ENCODE measurements around the gene MMP15. TPM values are rescaled to one million over a fixed set of nuclear protein-coding genes. Genes with fewer than 3 reads are reported as not detected.

Gene MMP15
- total RNA-seq, 2 experiments from 2014 or later, result 0.19 to 0.43 TPM

- no peaks in the 10 kb centered on the region for H3K4me1 Mint-ChIP-seq
- no peak overlapping the region for H3K4me3 Mint-ChIP-seq
- no peaks in the 10 kb centered on the region for H3K27me3 Mint-ChIP-seq
- DNase-seq (no peak), ATAC-seq (no peak)
- intact Hi-C loops (cut with DNase I, micrococcal nuclease), result no loop called here
- no peaks in the 10 kb centered on the region for H3K36me3 Mint-ChIP-seq (ENCODE audit: low read depth)
- ChIA-PET CTCF (no interaction called here), POLR2A (no interaction called here)
- no peak overlapping the region for H3K27ac Mint-ChIP-seq
- H3K9me3 Mint-ChIP-seq (ENCODE audit: low read depth), result no peaks in the 10 kb centered on the region
Measured at GRCh38 chr16:58046054-58046881, 20.7 kb downstream of the MMP15 start.

- intact Hi-C loops (cut with DNase I, micrococcal nuclease), result no loop called here
- DNase-seq, result no peak
- H3K4me1 Mint-ChIP-seq, result no peaks in the 10 kb centered on the region
- no peaks in the 10 kb centered on the region for H3K9me3 Mint-ChIP-seq (ENCODE audit: low read depth)
- no peak overlapping the region for H3K4me3 Mint-ChIP-seq
- H3K27me3 Mint-ChIP-seq, result no peaks in the 10 kb centered on the region
- no peak for ATAC-seq
- H3K36me3 Mint-ChIP-seq (ENCODE audit: low read depth), result no peaks in the 10 kb centered on the region
- no peak overlapping the region for H3K27ac Mint-ChIP-seq
- ChIA-PET POLR2A (no interaction called here), CTCF (no interaction called here)
Measured at GRCh38 chr16:58046936-58047335, 21.4 kb downstream of the MMP15 start.

- no peaks in the 10 kb centered on the region for H3K36me3 Mint-ChIP-seq (ENCODE audit: low read depth)
- H3K27ac Mint-ChIP-seq, result no peak overlapping the region
- CTCF ChIA-PET, result interaction anchor here (0.6 kb wide), 1 partner anchor 473 kb away, joined by 3 read pairs; no protein-coding TSS in a partner anchor
Measured at GRCh38 chr16:58047557-58048348, 22.2 kb downstream of the MMP15 start.

GRCh38 chr16:58048494-58049231, 23.1 kb downstream of the MMP15 start:
- Mint-ChIP-seq H3K4me1 (no peaks in the 10 kb centered on the region), H3K27ac (no peak overlapping the region), H3K9me3 (ENCODE audit: low read depth) (no peaks in the 10 kb centered on the region), H3K36me3 (ENCODE audit: low read depth) (no peaks in the 10 kb centered on the region), H3K27me3 (no peaks in the 10 kb centered on the region), H3K4me3 (no peak overlapping the region)
- DNase-seq (no peak), ATAC-seq (no peak)
- ChIA-PET CTCF (interaction anchor here (0.7 kb wide), 1 partner anchor 152 kb away, joined by 3 read pairs; no protein-coding TSS in a partner anchor), POLR2A (no interaction called here)
- intact Hi-C loops (cut with DNase I, micrococcal nuclease), result no loop called here

More at GRCh38 chr16:58047557-58048348, 22.2 kb downstream of the MMP15 start:
- DNase-seq (no peak), ATAC-seq (no peak)
- H3K4me3 Mint-ChIP-seq, result no peak overlapping the region
- H3K4me1 Mint-ChIP-seq, result no peaks in the 10 kb centered on the region
- POLR2A ChIA-PET, result no interaction called here
- H3K9me3 Mint-ChIP-seq (ENCODE audit: low read depth), result no peaks in the 10 kb centered on the region
- intact Hi-C loops (cut with DNase I, micrococcal nuclease), result no loop called here
- H3K27me3 Mint-ChIP-seq, result no peaks in the 10 kb centered on the region

DNA sequence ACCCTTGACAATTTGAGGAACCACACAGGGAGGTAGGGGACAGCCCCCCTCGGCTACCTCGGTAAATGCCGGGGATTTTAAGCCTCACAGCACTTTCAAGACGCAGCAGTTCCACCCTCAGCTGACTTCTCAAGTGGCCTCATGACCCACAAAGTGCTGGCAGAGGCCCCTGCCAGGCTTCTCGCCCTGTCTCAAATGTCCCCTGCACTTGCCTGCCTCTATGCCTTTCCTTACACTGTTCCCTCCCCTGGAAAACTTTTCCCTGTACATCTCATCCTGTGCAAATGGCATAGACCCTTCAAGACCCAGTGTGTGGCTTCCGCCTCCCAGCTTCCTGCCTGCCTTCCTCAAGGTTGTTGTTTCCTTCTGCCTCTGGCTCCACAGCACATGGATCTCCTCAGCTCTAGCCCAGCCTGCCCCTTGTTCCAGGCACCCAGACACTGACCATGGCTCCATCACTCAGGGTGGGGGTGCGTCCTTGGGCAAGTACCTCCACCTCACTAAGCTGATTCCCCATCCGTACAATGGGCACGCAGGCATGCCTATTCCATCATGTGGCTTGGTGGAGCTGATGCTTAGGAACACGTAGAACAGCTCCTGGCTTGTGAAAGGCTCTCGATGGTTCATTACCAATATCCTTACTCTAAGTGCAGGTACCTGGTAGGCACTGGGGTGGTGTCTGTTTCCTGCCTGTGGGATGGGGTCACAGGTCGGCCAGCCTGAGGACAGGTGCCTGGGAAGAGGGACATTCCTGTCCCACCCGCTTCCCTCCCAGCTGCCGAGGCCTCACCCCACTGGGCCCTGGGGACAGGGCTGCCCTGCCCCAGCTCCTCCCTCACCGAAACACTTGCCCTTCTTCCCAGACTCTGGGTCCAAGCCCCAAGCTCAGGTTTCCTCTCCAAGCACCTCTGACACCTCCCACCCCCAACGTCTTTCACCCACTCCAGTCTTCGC, 24.0 kb downstream of the MMP15 start:
- DNase-seq (no peak), ATAC-seq (no peak)
- Mint-ChIP-seq H3K4me1 (no peaks in the 10 kb centered on the region), H3K27me3 (no peaks in the 10 kb centered on the region), H3K9me3 (ENCODE audit: low read depth) (no peaks in the 10 kb centered on the region), H3K27ac (no peak overlapping the region), H3K36me3 (ENCODE audit: low read depth) (no peaks in the 10 kb centered on the region), H3K4me3 (no peak overlapping the region)
- CTCF ChIA-PET, result interaction anchor here (0.7 kb wide), 1 partner anchor 151 kb away, joined by 3 read pairs; no protein-coding TSS in a partner anchor
- POLR2A ChIA-PET, result interaction anchor here (0.6 kb wide), 1 partner anchor 255 kb away, joined by 3 read pairs; no protein-coding TSS in a partner anchor
- intact Hi-C loops (cut with DNase I, micrococcal nuclease), result no loop called here

GRCh38 chr16:58051296-58051695, 25.7 kb downstream of the MMP15 start:
- intact Hi-C loops (cut with DNase I, micrococcal nuclease), result no loop called here
- Mint-ChIP-seq H3K4me3 (no peak overlapping the region), H3K9me3 (ENCODE audit: low read depth) (no peaks in the 10 kb centered on the region), H3K27ac (no peak overlapping the region), H3K36me3 (ENCODE audit: low read depth) (no peaks in the 10 kb centered on the region), H3K27me3 (no peaks in the 10 kb centered on the region), H3K4me1 (no peaks in the 10 kb centered on the region)
- ATAC-seq (no peak), DNase-seq (no peak)
- ChIA-PET POLR2A (no interaction called here), CTCF (no interaction called here)

GRCh38 chr16:58051821-58052603, 26.5 kb downstream of the MMP15 start:
- Mint-ChIP-seq H3K9me3 (ENCODE audit: low read depth) (no peaks in the 10 kb centered on the region), H3K27me3 (no peaks in the 10 kb centered on the region), H3K36me3 (ENCODE audit: low read depth) (no peaks in the 10 kb centered on the region), H3K27ac (no peak overlapping the region), H3K4me1 (no peaks in the 10 kb centered on the region), H3K4me3 (no peak overlapping the region)
- intact Hi-C loops (cut with DNase I, micrococcal nuclease), result no loop called here
- CTCF ChIA-PET, result no interaction called here
- POLR2A ChIA-PET, result no interaction called here
- no peak for DNase-seq
- no peak for ATAC-seq

DNA sequence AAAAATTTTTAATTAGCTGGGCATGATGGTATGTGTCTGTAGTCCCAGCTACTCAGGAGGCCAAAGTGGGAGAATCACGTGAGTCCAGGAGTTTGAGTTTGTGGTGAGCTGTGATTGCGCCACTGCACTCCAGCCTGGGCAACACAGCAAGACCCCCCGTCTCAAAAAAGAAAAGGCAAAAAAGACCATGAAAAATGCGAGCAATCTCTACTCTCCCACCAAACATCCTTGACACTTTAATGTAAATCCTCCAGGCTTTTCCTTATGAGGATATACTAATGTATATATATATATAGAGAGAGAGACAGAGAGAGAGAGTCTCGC, 28.1 kb downstream of the MMP15 start:
- no peaks in the 10 kb centered on the region for H3K4me1 Mint-ChIP-seq
- intact Hi-C loops (cut with DNase I, micrococcal nuclease), result no loop called here
- H3K27me3 Mint-ChIP-seq, result no peaks in the 10 kb centered on the region
- H3K4me3 Mint-ChIP-seq, result no peak overlapping the region
- no peaks in the 10 kb centered on the region for H3K9me3 Mint-ChIP-seq (ENCODE audit: low read depth)
- no peaks in the 10 kb centered on the region for H3K36me3 Mint-ChIP-seq (ENCODE audit: low read depth)
- H3K27ac Mint-ChIP-seq, result no peak overlapping the region
- ATAC-seq, result no peak
- CTCF ChIA-PET, result interaction anchor here (0.5 kb wide), 1 partner anchor 77 kb away, joined by 3 read pairs; no protein-coding TSS in a partner anchor
- POLR2A ChIA-PET, result no interaction called here
- no peak for DNase-seq

- ATAC-seq (peak; percentile 82), DNase-seq (peak; percentile 13)
- H3K27me3 Mint-ChIP-seq, result no peaks in the 10 kb centered on the region
- intact Hi-C loops (cut with DNase I, micrococcal nuclease), result no loop called here
- H3K9me3 Mint-ChIP-seq (ENCODE audit: low read depth), result no peaks in the 10 kb centered on the region
- CTCF ChIA-PET, result no interaction called here
- no peak overlapping the region for H3K4me3 Mint-ChIP-seq
- H3K36me3 Mint-ChIP-seq (ENCODE audit: low read depth), result no peaks in the 10 kb centered on the region
- no peaks in the 10 kb centered on the region for H3K4me1 Mint-ChIP-seq
- H3K27ac Mint-ChIP-seq, result no peak overlapping the region
- POLR2A ChIA-PET, result no interaction called here
Measured at GRCh38 chr16:58054289-58054688, 28.7 kb downstream of the MMP15 start.

- Mint-ChIP-seq H3K36me3 (ENCODE audit: low read depth) (no peaks in the 10 kb centered on the region), H3K27me3 (no peaks in the 10 kb centered on the region), H3K4me3 (no peak overlapping the region), H3K9me3 (ENCODE audit: low read depth) (no peaks in the 10 kb centered on the region), H3K27ac (no peak overlapping the region), H3K4me1 (no peaks in the 10 kb centered on the region)
- intact Hi-C loops (cut with DNase I, micrococcal nuclease), result no loop called here
- DNase-seq (no peak), ATAC-seq (no peak)
- POLR2A ChIA-PET, result no interaction called here
- CTCF ChIA-PET, result interaction anchor here (1.1 kb wide), 1 partner anchor 71 kb away, joined by 5 read pairs; no protein-coding TSS in a partner anchor
Measured at GRCh38 chr16:58056580-58056979, 31.0 kb downstream of the MMP15 start.

Measured in activated CD4-positive, alpha-beta T cell treated with anti-CD3 and anti-CD28 coated beads for 36 hours (primary cell).